IMR-90 (cell line): ENCODE results near the gene TNS3.

Experiments
- CHD1 ChIP-seq: IDR thresholded peaks from 2 replicates; pipeline ENCODE4 v1.6.1; 2012; ENCODE audit warnings: low read depth, low read length, improper control_type of control experiment
- CTCF ChIP-seq: conservative IDR thresholded peaks from 2 replicates; pipeline ENCODE4 v1.5.1; 2012; ENCODE audit warnings: mild to moderate bottlenecking, low read depth, low read length, improper control_type of control experiment
- FOS ChIP-seq: fragments of 150-350 bp; IDR thresholded peaks from 2 replicates; pipeline ENCODE4 v1.6.1; 2016; ENCODE audit warnings: low read depth, low read length
- MAFK ChIP-seq: IDR thresholded peaks from 2 replicates; pipeline ENCODE4 v1.6.1; 2012; ENCODE audit warnings: low read depth, low read length, improper control_type of control experiment
- MAZ ChIP-seq: IDR thresholded peaks from 2 replicates; pipeline ENCODE4 v1.6.1; 2012; ENCODE audit warnings: low read depth, mild to moderate bottlenecking, low read length, improper control_type of control experiment, moderate library complexity, borderline replicate concordance
- POLR2A ChIP-seq: IDR thresholded peaks from 2 replicates; pipeline ENCODE4 v1.6.1; 2012; ENCODE audit warnings: mild to moderate bottlenecking, low read depth, low read length
- RAD21 ChIP-seq: IDR thresholded peaks from 2 replicates; pipeline ENCODE4 v1.6.1; 2012; ENCODE audit warnings: low read length, improper control_type of control experiment
- RCOR1 ChIP-seq: IDR thresholded peaks from 2 replicates; pipeline ENCODE4 v1.6.1; 2012; ENCODE audit warnings: mild to moderate bottlenecking, low read length, improper control_type of control experiment; ENCODE audit not compliant: insufficient replicate concordance
- RFX5 ChIP-seq: IDR thresholded peaks from 2 replicates; pipeline ENCODE4 v1.8.0; 2012; ENCODE audit warnings: low read depth, mild to moderate bottlenecking, low read length, moderate library complexity
- SMC3 ChIP-seq: fragments of 150-350 bp; IDR thresholded peaks from 2 replicates; pipeline ENCODE4 v1.6.1; 2016; ENCODE audit warnings: low read depth, mild to moderate bottlenecking, antibody characterized with exemption, low read length, moderate library complexity
- TF ChIP-seq, protein P1 (sequence below): fragments of 150-350 bp; IDR thresholded peaks from 2 replicates; pipeline ENCODE4 v1.6.1; 2017; ENCODE audit warnings: mild to moderate bottlenecking, antibody characterized with exemption, low read length, low read depth
- TF ChIP-seq, protein P2 (sequence below): fragments of 150-350 bp; IDR thresholded peaks from 2 replicates; pipeline ENCODE4 v1.6.1; 2016; ENCODE audit warnings: low read depth, mild to moderate bottlenecking, low read length, moderate library complexity, borderline replicate concordance

DNA sequence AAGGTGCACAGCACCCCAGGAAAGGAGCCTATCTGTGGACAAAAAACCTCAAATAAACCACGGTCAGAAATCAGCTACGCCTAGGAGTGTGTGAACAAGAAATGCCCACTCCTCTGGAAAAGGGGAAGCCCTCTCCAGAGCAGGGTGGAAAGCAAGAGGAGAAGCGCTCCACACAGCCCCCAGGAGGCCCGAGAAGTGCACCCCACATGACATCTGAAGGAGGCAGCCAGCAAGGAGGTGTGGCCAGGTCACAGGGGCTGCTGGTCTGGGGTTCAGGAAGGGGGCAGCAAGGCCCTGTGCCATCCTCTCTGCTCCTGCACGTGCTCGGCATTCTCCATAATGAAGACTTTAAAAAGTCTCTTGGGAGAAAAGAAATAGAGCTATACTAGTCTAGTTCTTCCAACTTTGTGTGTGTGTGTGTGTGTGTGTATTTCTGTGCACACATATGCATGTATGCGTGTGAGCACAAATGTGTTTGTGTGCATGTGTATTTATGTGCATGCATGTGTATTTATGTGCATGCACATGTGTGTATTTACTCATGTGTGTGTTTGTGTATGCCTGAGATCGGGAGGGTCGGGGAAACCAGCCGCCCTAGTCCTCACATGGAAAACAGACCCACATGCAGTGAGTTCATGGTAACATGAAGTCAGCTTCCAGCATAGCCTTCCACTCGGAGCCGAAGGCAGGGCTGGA, 76.5 kb downstream of the TNS3 start:
- no peak for TF ChIP-seq CTCF
- no peak for TF ChIP-seq MAFK
- TF ChIP-seq RCOR1 = no peak
- TF ChIP-seq POLR2A = no peak
- TF ChIP-seq, protein P1, sequence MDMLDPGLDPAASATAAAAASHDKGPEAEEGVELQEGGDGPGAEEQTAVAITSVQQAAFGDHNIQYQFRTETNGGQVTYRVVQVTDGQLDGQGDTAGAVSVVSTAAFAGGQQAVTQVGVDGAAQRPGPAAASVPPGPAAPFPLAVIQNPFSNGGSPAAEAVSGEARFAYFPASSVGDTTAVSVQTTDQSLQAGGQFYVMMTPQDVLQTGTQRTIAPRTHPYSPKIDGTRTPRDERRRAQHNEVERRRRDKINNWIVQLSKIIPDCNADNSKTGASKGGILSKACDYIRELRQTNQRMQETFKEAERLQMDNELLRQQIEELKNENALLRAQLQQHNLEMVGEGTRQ = no peak
- no peak for TF ChIP-seq RFX5
- TF ChIP-seq, protein P2, sequence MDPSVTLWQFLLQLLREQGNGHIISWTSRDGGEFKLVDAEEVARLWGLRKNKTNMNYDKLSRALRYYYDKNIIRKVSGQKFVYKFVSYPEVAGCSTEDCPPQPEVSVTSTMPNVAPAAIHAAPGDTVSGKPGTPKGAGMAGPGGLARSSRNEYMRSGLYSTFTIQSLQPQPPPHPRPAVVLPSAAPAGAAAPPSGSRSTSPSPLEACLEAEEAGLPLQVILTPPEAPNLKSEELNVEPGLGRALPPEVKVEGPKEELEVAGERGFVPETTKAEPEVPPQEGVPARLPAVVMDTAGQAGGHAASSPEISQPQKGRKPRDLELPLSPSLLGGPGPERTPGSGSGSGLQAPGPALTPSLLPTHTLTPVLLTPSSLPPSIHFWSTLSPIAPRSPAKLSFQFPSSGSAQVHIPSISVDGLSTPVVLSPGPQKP = no peak
- TF ChIP-seq MAZ = no peak
- TF ChIP-seq CHD1 = no peak
- TF ChIP-seq SMC3 = no peak
- no peak for TF ChIP-seq FOS
- no peak for TF ChIP-seq RAD21
